Left cardiac atrium (tissue), 4 donors: ENCODE measurements around the gene BAZ2B. TPM values are rescaled to one million over a fixed set of nuclear protein-coding genes. Genes with fewer than 3 reads are reported as not detected.

ENCODE experiments used
- ATAC-seq, 2 donors: fragments of 200-7000 bp; cut with Tn5 transposase; one replicate each; pipeline ENCODE4 v1.9.1; 2020; ENCODE audit warnings: mild to moderate bottlenecking in 2 of 2, moderate library complexity in 2 of 2
- DNase-seq: peaks from one replicate; pipeline ENCODE4 v3.0.0-alpha.2; 2020
- intact Hi-C, 2 donors: fragments of 100-400 bp; cut with DNase I; formaldehyde crosslinking; loops; one replicate each; pipeline versions ENCODE4 v1.14.1 to v1.15.1; 2022 to 2023
- total RNA-seq, 2 donors: library from RNA; stranded (reverse); fragmentation: NEBNext Ultra II Directional; extraction: Animal tissue kit (Norgen Biotek cat#: 25700); gene quantifications; one replicate each; pipeline ENCODE4 v1.2.1, GENCODE V29; 2021
- donor health status: DM: no; HTN: yes; CAD: no.
- donor health status: DM: no; HTN: yes; CAD: no; lungs with severe emphysema.
- donor health status: DM: yes; HTN: yes; CAD: no.
- donor health status: Dilated cardiomyopathy.

Gene BAZ2B
- total RNA-seq, 2 donors from 2014 or later, result 33.2 to 41.8 TPM

DNA sequence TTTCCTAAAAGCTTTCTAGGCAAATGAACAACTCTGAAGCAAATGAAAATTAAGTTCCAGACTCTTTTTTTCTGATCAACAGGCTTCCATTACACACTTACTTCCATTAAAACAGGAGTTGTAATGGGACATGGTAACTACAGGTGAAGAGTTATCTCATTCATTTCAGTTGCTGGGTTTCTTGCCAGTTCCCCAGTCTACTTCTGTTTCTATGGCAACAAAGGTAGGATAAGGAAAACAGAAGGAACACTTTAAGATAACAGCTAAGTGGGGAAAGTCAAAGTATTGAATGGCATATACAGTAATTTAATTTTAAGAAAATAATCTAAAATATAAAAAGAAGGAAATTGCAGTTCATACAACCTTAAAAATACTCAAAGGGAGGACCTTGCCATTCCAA, 25.1 kb downstream of the BAZ2B start:
- intact Hi-C loops, result no loop called here
- ATAC-seq (no peak), DNase-seq (no peak)

DNA sequence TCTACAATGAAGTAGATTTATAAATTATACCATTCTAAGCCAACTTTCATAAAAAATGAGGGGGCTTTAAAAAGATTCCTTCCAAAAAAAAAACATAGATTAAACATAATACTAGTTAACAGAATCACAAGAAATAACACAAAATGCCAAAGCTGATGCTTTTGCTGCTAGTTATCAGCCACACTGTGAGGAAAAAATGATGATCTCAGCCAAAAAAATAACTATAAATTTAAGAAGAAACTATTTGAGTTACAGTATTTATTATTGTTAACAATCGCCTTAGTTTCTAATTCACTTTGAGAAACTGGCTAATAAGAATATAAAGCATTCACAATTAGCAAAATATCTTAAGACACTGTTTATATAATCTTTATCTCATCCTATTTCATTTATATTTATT, 27.1 kb downstream of the BAZ2B start:
- no peak for DNase-seq
- no peak for ATAC-seq
- intact Hi-C loops, result no loop called here

DNA sequence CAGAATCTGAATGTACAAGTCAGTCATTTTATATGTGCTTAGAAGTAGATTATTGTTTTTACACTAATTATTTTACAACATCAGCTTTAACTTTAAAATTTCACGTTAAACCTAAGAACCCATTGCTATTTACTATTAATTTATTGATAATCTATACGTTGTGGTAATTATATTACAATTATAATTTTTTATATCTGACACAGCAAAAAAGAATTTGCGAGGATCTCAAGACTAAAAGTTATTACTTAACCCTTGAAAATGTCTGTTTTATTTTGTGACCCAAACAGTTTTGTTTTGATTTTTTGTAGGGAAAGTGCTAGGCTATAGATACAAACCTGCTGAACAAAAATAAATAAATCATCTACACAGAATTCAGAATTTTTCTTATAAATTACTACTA, 30.3 kb downstream of the BAZ2B start:
- intact Hi-C loops, result no loop called here

DNA sequence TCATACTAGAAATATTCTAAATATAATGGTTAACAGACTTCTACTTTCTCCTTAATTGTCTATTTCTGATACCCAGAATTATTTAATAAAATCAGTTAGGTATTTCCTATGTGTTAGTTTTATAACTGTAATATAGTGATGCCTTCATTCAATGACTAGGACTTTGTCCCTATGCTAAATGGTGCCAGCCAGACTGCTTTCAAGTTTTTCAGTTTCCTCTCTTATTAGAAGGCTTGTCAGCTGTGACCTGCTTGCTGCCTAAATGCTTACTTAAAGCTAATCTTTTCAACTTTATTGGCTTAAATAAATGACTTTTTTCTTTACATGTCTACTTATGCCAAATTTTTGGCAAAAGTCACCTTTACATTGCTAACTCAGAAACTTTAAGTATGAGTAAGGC, 30.7 kb downstream of the BAZ2B start:
- intact Hi-C loops, result no loop called here
- ATAC-seq (no peak), DNase-seq (no peak)

More for the DNA sequence above, 30.3 kb downstream of the BAZ2B start:
- no peak for DNase-seq
- ATAC-seq, result no peak

DNA sequence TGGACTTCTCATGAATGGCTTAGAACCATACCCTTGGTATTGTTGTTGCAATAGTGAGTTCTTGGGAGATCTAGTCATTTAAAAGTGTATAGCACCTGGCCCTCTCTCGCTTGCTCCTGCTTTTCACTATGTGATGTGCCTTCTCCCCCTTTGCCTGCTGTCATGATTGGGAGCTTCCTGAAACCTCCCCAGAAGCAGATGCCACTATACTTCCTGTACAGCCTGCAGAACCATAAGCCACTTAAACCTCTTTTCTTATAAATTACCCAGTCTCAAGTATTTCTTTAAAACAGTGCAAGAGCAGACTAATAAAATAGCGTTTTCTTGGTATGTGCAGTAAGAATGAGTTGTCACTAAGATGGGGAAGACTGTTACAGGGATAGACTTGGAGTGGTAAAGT, 31.6 kb downstream of the BAZ2B start:
- intact Hi-C loops, result no loop called here
- ATAC-seq (no peak), DNase-seq (no peak)

DNA sequence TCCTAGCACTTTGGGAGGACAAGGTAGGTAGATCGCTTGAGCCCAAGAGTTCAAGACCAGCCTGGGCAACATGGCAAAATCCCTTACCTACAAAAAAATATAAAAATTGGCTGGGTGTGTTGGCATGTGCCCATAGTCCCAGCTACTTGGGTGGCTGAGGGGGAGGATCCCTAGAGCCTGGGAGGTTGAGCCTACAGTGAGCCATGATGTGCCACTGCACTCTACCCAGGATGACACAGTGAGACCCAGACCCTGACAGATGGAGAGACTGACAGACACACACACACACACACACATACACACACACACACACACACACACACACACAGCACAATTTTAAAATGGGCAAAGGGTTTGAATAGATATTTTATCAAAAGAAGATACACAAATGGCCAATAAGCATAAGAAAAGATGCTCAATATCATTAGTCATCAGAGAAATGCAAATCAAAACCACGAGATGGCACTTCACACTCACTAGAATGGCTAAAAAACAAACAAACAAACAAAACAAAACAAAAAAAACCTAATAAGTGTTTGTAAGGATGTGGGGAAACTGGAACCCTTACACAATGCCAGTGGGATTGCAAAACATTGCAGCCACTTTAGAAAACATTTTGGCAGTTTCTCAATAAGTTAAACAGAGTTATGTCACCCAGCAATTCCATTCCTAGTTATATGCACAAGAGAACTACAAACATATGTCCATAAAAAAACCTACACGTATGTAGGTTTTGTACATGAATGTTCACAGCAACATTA, 42.3 kb downstream of the BAZ2B start:
- ATAC-seq (peak in 1 of 2 donors; percentile 15), DNase-seq (no peak)
- intact Hi-C loops, result no loop called here

DNA sequence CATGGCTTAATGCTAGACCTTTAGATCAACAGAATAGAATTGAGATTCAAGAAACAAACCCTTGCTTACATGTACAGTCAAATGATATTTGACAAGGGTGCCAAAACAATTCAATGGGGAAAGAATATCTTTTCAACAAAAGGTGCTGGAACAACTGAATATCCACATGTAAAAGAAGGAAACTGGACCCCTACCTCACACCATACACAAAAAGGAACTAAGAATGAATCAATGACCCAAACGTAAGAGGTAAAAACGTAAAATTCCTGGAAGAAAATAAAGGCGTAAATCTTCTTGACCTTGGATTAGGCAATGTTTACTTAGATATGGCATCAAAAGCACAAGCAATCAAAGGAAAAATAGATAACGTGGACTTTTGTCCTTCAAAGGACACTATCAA, 43.1 kb downstream of the BAZ2B start:
- ATAC-seq (no peak), DNase-seq (no peak)
- intact Hi-C loops, result no loop called here

DNA sequence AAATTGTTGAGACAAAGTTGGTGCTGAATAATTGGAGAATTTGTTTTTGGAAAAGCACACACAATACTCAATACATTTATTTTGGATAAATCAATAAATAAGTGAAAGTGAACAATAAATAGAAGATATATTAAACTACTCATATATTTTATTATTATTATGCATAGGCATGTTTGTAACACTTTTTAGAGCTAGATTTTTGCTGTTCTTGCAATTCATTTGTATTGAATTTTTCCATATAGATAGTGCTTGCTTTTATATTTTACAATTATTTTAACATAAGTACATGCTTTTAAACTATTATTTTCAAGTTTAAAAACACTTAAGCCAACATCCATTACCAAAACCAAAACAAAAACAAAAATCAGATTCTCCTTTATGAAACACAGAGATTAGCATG, 43.9 kb downstream of the BAZ2B start:
- DNase-seq (no peak), ATAC-seq (no peak)
- intact Hi-C loops, result no loop called here

DNA sequence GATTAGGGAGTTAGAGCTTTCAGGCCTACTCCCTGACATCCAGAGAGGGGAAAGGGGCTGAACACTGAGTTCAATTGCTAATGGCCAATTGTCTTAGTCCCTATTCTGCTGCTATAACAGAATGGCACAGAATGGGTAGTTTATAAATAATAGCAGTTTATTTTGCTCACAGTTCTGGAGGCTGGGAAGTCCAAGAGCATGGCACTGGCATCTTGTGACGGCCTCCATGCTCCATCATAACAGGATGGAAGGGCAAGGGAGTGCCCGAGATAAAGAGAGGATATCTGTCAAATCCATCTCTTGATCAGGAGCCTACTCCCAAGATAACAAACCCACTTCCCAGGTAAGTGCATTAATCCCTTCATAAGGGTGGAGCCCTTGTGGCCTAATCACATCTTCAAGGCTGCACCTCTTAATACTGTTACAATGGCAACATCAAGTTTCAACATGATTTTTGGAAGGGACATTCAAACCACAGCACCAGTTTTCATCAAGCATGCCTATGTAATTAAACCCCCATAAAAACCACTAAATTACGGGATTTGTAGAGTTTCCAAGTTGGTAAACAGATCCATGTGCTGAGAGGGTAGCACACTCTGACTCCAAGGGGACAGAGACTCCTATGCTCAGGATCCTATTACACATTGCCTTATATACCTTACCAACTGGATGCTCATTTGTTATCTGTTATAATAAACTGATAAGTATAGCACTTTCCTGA, 44.6 kb downstream of the BAZ2B start:
- no peak for DNase-seq
- intact Hi-C loops, result no loop called here
- ATAC-seq, result no peak

DNA sequence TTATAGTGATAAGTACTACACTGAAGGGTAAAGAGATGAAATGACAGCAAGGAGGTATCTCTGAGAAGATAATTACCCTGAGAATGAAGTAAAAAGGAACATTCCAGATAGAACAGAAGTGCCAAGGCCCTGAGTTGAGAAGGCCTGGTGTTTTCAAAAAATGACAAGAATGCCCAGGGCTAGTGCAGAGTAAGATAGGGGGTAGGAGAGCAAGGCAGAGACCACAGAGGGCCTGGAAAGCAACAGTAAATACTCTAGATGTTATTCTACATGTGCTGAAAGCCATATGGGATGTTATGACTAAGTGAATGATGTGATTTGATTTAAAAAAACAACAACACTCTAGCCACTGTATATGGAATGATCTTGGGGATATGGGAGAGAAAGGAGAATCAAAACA, 52.3 kb downstream of the BAZ2B start:
- DNase-seq (no peak), ATAC-seq (no peak)
- intact Hi-C loops, result no loop called here

DNA sequence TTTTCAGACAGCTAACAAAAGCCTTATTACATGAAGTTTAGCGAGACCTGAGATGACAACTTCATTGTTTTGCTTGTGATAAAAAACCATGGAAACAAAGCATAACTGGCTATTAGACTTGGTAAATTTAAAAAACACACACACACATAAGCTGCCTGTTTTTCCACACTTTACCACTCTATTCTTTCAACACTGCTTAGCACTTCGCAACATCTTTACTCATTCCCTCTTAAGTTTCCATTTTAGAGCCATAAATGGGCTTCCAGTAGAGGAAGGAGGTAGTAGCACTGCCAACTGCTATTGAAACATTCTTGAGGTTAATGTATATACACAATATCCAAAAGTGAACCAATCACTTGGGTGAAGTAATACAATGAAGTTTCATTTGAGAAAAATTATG, 54.1 kb downstream of the BAZ2B start:
- DNase-seq (no peak), ATAC-seq (no peak)
- intact Hi-C loops, result no loop called here

DNA sequence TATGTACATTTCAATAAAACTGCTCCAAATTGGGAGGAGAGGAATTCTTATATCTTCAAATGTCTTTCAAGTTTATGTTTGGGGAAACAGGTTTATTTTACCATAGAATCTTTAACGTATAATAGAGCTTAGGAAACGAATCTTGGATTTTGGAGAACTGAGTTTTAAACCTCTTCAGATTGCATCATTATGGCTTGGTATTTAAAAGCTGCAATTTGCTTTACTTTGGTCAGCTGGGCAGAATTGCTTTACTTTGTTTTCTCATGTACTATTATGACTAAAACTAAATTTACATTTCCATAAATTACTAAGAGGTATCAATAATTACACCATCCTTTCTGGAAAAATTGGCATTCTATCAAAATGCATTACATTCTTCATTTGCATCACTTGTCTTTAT, 54.6 kb downstream of the BAZ2B start:
- DNase-seq (no peak), ATAC-seq (no peak)
- intact Hi-C loops, result no loop called here

DNA sequence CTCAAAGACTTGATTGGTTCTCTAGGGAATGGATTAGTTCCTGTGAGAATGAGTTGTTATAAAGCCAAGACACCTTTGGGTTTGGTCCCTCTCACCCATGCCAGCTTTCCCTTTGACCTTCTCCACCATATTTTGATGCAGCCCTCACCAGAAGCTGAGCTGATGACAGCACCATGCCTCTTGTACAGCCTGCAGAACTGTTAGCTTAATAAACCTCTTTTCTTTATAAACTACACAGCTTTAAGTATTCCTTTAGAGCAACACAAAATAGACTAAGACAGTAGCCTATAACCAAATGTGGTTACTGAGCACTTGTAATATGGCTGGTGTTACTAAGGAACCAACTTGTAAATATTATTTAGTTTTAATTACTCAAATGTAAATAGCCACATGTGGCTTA, 55.1 kb downstream of the BAZ2B start:
- ATAC-seq (no peak), DNase-seq (no peak)
- intact Hi-C loops, result no loop called here

DNA sequence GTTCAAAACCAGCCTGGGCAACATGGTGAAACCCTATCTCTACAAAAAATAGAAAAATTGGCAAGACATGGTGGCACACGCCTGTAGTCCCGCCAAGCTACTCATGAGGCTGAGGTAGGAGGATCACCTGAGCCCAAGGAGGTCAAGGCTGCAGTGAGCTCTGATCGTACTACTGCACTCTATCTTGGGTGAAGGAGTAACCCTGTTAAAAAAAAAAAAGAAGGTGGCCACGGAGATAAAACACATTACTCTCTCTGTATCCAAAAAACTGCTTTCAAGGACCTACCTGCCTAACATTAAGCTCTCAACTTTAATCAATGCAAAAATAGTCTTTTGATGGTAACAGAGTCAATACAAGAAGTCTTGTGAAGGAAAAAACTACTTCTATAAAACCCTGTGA, 57.3 kb downstream of the BAZ2B start:
- DNase-seq (no peak), ATAC-seq (no peak)
- intact Hi-C loops, result no loop called here

DNA sequence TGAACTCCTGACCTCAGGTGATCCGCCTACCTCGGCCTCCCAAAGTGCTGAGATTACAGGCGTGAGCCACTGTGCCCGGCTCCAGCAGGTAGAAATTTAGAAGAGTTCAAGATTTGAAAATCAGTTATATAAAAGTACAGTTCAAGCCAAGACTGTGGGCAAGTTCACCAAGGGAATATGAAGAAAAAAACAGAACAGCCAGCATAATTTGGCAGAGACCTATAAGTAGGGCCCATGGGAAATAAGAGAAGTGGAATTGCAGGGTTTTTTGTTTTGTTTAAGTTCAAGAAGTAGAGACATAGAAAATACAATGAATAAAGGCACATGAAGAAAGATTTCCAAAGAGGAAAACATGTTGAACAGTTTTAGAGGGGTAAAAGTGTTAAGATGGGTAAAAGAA, 57.9 kb downstream of the BAZ2B start:
- DNase-seq (no peak), ATAC-seq (peak in 1 of 2 donors; percentile 30)
- intact Hi-C loops, result no loop called here

DNA sequence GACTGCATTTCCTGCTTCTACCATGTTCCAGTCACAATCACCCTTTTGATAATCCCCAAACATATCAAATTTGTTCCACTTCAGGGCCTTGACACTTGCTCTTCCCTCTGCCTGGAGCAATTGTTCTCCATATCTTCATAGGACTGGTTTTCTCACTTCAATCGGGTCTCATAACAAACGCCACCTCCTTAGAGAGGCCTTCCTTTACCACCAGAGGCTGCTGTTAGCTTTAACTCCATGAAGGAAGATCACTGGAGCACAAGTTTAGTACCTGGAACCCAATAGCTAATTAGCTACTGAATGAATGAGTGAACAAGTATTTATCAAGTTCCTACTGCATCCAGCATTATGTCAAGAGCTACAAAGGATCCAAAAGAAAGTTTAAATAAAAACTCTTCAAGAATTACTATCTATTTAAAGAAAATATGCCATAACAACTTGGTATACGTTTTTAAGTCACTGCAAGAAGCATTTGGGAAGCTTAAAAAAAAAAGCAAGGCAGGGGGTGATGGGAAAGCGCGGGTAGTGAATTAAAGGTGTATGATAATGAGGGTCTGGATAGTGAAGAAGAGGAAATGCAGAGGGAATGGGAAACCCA, 58.8 kb downstream of the BAZ2B start:
- ATAC-seq, result peak in 1 of 2 donors; percentile 52
- no peak for DNase-seq
- intact Hi-C loops, result no loop called here

DNA sequence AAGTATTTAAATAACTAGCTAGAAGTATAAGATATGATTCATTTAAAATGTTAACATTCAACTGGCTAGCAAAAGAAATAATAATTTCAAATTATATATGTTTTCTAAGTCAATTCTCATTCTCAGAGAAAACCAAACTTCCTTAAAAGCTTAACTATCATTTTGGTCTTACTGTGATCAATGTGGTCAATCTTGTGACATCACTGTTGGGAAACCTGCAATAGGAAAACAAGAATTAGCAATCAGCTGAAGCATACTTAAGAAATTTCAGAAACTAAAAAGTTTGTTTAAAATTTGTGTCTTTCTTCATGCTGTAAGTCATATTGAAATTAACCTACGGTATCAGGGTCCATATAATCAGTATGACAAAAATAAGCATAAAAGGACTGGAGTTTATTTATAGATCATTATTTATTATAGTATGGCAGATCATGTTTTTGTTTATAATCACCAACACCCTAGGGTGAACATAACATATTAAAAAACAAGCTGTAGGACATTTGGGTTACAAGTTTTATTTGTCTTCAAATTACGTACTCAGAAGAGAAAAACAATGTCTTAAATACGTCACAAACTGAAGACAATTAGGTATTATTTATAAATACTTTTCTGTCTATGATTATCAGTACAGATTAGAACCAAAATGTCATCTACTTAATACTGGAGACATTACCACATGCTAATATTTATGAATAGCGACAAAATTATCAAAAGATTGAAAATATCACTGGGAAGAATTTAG, 60.5 kb downstream of the BAZ2B start:
- intact Hi-C loops, result no loop called here
- ATAC-seq, result no peak
- no peak for DNase-seq

DNA sequence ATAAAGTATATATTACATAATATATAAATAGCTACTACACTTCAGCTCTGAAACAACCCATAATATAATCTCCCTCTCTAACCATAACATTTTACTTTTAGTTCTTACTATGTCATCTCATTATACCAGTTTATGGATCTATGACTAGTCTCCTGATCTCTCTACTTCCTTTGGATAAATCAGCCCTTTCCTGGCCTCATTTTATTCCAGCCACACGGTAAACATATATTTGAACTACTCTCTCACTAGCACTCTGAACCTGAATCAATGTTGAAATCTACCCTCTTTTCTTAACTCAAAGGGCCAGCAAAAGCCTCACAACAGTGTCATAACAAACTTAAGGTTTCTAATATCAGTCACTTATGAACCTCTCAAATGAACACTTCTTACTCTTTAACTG, 62.6 kb downstream of the BAZ2B start:
- DNase-seq (no peak), ATAC-seq (no peak)
- intact Hi-C loops, result no loop called here

DNA sequence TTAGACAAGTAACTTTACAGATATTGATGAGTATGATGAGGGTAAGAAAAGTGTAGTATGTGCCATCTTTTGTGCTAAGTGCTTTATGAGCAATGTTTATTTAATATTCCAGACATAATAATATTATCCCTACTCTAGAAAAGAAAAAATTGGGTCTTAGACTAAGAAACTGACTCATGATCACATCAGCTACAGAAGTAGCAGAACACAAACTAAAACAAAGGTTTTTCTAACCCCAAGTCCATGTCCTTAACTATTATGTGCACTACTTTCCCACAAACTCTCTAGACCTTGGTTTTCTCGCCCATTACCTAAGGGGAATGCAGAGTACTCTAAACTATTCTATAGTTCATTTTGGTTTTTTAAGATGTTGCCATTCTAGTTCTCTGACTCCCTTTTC, 64.5 kb downstream of the BAZ2B start:
- intact Hi-C loops, result no loop called here
- DNase-seq (no peak), ATAC-seq (no peak)

DNA sequence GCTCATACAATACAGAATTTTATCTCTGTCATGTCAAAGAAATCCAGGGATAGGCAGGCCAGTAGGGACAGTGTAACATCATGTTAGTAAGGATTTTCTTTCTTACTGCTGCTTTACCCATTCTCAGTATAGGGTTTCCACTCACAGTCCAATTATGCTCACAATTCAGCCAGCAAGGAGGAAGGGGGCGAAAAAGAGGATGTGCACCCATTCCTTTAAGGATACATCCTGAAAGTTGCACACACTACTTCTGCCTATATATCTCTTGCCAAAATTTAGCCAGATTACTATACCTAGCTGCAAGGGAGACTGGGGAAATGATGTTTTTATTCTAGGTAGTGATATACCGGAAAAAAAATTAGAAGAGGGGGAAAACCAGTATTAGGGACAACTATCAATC, 66.1 kb downstream of the BAZ2B start:
- no peak for ATAC-seq
- intact Hi-C loops, result no loop called here

More for the DNA sequence above, 66.1 kb downstream of the BAZ2B start:
- DNase-seq, result no peak
